H7 (cell line): ENCODE measurements around the gene FOXK1. TPM values are rescaled to one million over a fixed set of nuclear protein-coding genes. Genes with fewer than 3 reads are reported as not detected.
"Not testable (repeated sequence)": the region's sequence is repeated elsewhere in the genome, so short reads cannot be mapped to it uniquely, and the experiment has no call there.

Experiments used
- DNase-seq: peaks from one replicate; pipeline ENCODE4 v3.0.0; 2012
- H3K27me3 ChIP-seq: 2 replicates; pipeline ENCODE4 v1.6.0; 2011; ENCODE audit warnings: mild to moderate bottlenecking, low read length; ENCODE audit not compliant: control insufficient read depth, insufficient read depth
- H3K36me3 ChIP-seq: replicated peaks from 2 replicates; pipeline ENCODE4 v1.5.1; 2011; ENCODE audit warnings: low read length; ENCODE audit not compliant: control insufficient read depth, insufficient read depth
- H3K4me3 ChIP-seq: 2 replicates; pipeline ENCODE4 v1.5.1; 2011; ENCODE audit warnings: low read depth, mild to moderate bottlenecking, control low read depth, low read length, moderate library complexity; ENCODE audit not compliant: insufficient read depth
- total RNA-seq: library from RNA; depleted of rRNA; stranded (reverse); fragments of >200 nt; shearing (Covaris generic); gene quantifications from 2 replicates; pipeline ENCODE4 v1.2.3, GENCODE V29; 2014

The FOXK1 gene
- total RNA-seq, 1 experiment from 2014 or later: 20.4 TPM

DNA sequence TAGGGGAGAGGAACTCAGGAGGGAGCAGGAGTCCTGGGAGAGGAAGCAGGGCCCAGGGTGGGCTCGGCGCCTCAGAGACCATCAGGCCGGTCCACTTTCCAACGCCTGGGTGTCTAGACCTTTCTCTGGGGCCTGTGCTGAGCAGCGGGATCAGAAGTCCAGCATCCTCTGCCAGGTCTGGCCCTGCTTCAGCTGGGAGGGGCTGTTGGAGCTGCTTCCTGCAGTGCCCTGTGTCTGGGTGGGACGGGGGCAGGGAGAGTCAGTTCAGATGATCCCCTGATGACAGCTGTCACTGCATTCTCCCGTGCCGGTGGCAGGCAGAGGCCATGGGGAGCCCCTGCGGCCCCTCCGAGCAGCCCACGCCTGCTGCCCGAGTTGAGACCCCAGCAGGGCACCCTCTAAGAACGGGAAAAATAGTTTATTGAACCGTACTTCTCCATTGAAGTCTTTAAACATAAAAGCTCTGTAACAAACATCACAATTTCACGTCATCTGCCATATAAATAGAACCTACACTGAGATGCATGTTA, 116.7 kb downstream of the FOXK1 start:
- H3K4me3 ChIP-seq: no peak overlapping the region
- no peaks in the 10 kb centered on the region for H3K27me3 ChIP-seq
- H3K36me3 ChIP-seq: no peaks in the 10 kb centered on the region
- DNase-seq: no peak

DNA sequence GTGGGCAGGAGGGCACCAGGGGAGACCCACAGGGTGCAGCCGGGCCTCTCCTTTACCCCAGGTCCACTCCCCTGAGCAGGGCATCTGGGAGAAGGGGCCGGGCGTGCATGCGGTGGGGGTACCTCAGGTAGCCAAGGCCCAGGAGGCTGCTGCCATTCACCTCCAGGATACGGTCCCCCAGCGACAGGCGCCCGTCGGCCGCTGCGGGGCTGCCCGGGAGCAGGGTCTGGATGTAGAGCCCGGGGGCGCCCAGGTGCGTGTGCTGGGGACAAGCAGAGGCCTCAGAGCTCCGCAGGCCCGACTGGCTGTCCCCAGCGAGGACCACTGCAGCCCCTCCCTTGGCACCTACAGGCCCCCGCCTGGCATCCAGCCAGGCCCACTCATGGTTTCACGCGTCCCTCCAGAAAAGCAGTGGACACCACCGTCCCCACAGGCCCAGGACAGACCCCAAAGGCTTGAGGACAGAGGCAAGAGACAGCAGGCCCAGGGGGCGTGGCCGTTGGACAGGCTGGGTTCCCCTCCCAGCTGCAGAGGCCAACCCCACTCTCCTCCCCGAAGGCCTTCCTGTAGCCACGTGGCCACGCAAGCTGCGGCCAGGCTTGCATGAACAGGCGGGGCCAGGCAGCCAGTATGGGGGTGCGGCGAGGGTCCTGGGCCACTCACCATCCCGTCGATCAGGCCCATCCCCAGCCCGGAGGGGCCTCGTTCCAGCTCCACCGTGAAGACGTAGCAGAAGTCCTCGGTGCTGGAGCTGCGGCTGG, 117.6 kb downstream of the FOXK1 start:
- no peak overlapping the region for H3K4me3 ChIP-seq
- peak; percentile 72 for DNase-seq
- H3K36me3 ChIP-seq: no peaks in the 10 kb centered on the region
- no peaks in the 10 kb centered on the region for H3K27me3 ChIP-seq

DNA sequence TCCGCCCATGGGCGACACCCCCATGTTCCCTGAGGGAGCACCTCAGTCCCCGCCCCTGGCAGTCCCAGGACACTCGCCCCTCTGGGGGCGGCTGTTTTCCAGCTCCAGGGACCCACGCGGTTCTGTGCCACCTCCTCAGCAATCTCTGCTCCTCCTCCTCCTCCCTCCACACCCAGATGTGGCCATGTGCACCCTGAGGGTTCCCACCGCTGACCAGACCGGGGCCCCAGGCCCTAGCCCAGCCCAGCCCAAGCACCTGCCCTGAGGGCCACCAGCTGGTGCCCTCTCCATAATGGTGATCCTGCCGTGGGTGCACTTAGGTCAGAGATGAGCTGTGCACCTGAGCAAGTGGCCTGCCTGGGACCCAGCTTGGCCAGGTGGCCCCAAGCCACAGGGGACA, 118.4 kb downstream of the FOXK1 start:
- peak; percentile 58 for DNase-seq
- no peaks in the 10 kb centered on the region for H3K27me3 ChIP-seq
- no peak overlapping the region for H3K4me3 ChIP-seq
- no peaks in the 10 kb centered on the region for H3K36me3 ChIP-seq

DNA sequence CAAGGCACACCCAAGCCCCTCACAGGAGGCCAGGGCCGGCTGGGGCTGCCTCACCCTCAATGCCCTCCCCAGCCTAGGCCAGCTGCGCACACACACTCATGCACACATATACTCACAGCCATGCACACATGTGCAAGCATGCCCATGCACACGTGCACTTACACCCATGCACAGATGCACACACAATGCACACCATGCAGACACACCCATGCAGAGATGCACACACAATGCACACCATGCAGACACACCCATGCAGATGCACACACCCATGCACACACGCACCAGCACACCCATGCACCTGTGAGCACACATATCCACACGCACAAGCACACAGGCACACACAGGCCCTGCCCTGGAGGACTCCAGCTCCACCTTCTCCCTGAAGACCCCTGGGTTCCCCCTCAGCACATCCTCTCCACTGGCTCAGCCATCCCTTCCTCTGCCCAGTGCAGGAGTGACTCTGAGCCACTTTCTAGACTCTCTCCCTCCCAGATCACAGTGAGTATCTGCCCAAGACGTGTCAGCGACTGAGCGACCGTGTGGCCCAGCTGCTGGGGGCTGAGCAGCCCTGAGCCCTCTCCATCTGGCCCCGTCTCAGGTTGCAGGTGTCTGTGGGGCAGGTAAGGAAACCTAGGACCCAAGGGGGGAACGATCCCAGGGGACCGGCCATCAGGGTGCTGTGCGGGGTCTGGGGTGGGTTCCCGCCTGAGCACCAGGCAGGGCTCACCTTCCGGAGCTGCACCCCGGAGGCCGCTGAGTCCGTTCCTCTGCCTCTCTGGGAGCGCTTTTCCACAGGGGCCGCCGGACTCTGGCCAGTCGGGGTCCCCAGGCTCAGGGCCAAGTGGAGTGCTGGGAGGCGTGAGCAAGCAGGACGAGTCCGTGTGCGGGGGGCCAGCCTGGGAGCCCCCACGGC, 119.1 kb downstream of the FOXK1 start:
- Histone ChIP-seq H3K27me3 (no peaks in the 10 kb centered on the region), H3K4me3 (no peak overlapping the region), H3K36me3 (no peaks in the 10 kb centered on the region)
- DNase-seq: peak; percentile 64

DNA sequence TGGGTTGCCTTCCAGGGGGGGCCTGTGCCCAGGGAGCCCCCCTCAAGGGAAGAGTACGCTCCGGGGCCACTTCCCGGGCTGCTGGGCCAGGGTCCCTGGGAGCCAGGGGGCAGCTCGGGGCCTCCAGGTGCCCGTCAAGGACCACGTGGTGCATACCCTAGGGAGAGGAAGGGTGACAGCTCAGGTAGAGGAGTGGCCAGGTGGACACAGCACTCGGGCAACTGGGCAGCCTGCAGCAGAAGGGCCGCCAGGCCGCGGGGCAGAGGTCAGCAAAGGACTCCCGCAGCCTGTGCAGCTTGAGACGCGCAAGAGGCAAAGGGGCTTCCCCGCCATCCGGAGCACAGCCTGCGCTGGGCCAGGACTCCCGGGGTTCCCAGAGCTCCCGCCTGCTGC, 119.7 kb downstream of the FOXK1 start:
- peak; percentile 63 for DNase-seq
- Histone ChIP-seq H3K4me3 (no peak overlapping the region), H3K36me3 (no peaks in the 10 kb centered on the region), H3K27me3 (no peaks in the 10 kb centered on the region)

DNA sequence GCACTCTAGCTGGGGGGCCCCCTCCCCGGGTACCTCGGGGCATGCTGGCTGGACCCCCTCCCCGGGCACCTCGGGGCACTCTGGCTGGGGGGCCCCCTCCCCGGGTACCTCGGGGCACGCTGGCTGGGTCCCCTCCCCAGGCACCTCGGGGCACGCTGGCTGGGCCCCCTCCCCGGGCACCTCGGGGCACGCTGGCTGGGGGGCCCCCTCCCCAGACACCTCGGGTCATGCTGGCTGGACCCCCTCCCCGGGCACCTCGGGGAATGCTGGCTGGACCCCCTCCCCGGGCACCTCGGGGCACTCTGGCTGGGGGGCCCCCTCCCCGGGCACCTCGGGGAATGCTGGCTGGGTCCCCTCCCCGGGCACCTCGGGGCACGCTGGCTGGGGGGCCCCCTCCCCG, 120.5 kb downstream of the FOXK1 start:
- not testable (repeated sequence) for H3K36me3 ChIP-seq, H3K27me3 ChIP-seq, H3K4me3 ChIP-seq, DNase-seq

DNA sequence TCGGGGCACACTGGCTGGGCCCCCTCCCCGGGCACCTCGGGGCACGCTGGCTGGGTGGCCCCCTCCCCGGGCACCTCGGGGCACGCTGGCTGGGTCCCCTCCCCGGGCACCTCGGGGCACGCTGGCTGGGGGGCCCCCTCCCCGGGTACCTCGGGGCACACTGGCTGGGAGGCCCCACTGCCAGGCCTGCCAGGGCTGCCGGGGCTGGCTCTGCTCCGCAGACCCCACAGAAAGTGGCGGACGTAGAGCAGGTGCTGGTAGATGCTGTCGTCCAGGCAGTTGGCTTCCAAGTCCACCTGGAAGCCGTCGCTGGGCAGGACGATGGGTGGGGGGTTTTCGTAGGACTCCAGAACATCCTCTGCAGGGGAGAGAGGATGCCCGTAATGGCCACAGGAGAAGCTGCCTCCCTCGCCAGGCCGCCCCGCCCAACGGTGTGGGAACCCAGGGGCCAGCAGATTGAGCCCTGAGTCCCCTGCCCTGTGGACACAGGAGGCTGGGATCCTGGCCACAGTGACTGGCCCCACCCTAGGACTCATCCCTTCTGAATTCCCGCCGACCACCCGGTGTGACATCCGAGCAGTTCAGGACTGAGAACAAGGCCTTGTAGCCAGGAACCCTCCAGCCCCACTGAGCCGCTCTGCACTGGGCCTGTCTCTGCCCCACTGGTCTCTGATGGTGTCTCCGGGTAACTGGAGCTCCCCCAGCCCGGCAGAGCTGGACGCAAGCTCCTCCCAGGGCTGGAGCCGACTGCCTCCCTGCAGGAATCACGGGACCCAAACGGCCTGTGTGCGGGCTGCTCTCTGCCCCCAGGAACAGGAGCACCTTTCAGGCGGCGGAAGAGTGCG, 121.5 kb downstream of the FOXK1 start:
- Histone ChIP-seq H3K4me3 (no peak overlapping the region), H3K27me3 (peaks cover 4% of the 10 kb centered on the region; the same call in 1 of the 2 replicates), H3K36me3 (no peaks in the 10 kb centered on the region)
- peak; percentile 78 for DNase-seq

DNA sequence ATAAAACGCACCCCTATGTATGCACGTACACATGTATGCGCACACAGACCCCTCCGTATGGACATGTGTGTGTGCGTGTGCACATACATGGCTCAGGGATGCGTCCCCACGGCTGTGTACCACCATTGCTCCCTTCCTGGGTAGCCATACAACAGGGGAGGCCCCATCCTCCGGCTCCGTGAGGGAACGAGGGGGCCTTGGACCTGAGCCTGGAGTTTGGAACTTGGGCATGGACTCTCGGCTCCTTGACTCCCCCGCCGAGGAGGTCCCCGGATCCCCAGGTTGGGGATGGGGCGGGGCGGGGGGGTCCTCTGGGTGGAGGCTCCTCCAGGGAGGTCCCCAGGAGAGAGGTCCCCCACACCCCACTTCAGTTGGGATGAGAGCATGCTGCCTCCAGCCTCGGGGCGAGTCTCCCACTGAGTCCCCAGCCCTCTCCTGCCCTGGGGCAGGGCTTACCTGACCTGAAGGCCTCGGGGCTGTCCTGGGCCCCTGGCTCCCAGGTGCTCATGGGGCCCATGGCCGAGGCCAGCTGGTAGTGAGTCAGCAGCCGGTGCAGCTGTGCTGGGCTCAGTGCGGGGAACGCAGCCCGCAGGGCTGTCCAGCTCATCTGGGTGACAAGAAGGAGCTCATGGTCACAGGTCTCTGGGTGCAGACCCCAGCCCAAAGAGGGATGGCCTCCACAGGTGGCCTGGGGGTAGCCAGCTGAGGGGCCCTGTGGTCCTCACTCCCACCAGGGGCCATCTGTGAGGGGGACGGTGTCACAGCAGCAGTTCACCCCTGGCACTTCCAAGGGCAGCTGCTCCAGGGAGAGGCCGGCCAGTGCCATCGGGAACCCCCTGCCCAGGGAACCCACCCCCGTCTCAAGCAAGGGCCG, 123.3 kb downstream of the FOXK1 start:
- Histone ChIP-seq H3K36me3 (no peaks in the 10 kb centered on the region), H3K27me3 (peaks cover 10% of the 10 kb centered on the region; the same call in 1 of the 2 replicates), H3K4me3 (no peak overlapping the region)
- no peak for DNase-seq

DNA sequence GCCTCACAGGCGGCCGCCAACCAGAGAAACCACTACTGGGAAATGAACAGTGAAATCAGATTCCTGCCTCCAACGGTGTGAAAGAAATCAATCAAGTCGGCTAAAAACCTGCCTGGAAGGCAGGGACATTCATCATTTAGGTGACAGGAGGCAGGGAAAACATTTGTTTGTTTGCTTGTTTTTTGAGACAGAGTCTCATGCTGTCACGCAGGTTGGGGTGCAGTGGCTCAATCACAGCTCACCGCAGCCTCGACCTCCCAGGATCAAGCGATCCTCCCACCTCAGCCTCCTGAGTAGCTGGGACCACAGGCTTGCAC, 123.8 kb downstream of the FOXK1 start:
- no peak for DNase-seq

DNA sequence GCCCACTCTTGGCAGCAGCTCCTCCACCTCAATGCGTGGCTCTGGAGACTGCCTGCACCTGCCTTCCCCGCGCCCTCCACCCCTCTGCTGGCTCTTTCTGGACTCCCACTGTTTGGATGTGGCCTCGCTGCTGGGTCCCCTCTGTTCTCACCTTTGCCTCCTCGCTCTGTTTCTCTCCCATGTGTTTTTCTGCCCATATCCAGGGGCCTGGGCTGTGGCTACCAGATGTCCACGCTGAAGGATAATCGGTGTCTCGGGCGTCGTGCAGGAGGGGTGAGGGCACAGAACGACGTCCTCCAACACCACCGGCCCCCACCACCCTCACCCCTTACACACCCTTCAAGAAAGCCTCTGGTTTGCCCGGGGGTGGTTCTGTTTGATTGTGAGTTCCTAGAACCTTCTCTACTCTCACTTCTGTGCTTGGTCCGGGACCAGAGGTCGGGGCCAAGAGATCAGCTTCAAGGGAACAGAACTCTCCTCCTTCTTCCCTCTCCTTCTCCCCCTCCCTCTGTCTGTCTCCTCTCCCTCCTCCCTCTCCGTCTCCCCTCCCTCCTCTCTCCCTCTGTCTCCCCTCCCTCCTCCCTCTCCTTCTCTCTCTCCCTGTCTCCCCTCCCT, 125.0 kb downstream of the FOXK1 start:
- H3K4me3 ChIP-seq: no peak overlapping the region
- H3K27me3 ChIP-seq: peaks cover 10% of the 10 kb centered on the region; the same call in 1 of the 2 replicates
- no peaks in the 10 kb centered on the region for H3K36me3 ChIP-seq
- no peak for DNase-seq

More for the DNA sequence above, 123.8 kb downstream of the FOXK1 start:
- Histone ChIP-seq H3K27me3 (peaks cover 10% of the 10 kb centered on the region; the same call in 1 of the 2 replicates), H3K4me3 (no peak overlapping the region), H3K36me3 (no peaks in the 10 kb centered on the region)

DNA sequence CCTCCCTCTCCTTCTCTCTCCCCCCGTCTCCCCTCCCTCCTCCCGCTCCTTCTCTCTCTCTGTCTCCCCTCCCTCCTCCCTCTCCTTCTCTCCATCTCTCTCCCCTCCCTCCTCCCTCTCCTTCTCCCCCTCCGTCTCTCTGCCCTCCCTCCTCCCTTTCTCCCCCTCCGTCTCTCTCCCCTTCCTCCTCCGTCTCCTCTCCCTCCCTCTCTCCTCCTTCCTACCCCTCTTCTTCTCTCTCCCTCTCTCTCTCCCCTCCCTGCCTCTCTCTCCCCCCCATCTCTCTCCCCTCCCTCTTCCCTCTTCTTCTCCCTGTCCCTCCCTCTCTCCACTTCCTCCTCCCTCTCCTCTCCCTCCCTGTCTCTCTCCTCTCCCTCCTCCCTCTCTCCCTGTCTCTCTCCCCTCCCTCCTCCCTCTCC, 125.5 kb downstream of the FOXK1 start:
- no peak overlapping the region for H3K4me3 ChIP-seq
- DNase-seq: no peak
- no peaks in the 10 kb centered on the region for H3K36me3 ChIP-seq
- peaks cover 10% of the 10 kb centered on the region; the same call in 1 of the 2 replicates for H3K27me3 ChIP-seq

DNA sequence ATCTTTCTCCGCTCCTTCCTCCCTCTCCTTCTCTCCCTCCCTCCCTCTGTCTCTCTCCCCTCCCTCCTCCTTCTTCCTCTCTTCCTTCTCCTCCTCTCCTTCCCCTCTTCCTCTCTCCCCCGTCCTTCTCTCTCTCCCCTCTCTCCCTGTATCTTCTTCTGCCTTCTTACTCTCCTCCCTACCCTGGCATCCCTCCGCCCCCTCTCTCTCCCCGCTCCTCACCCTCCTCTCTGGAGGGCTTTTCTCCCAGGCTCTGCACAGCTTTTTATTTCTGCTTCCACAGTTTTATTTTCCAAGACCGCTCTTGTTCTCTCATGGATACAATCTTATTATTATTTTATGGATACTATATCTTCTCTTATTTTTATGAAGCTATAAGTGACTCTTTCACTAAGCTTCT, 125.9 kb downstream of the FOXK1 start:
- peak; percentile 78 for DNase-seq
- no peaks in the 10 kb centered on the region for H3K36me3 ChIP-seq
- H3K27me3 ChIP-seq: peaks cover 10% of the 10 kb centered on the region; the same call in 1 of the 2 replicates
- no peak overlapping the region for H3K4me3 ChIP-seq

DNA sequence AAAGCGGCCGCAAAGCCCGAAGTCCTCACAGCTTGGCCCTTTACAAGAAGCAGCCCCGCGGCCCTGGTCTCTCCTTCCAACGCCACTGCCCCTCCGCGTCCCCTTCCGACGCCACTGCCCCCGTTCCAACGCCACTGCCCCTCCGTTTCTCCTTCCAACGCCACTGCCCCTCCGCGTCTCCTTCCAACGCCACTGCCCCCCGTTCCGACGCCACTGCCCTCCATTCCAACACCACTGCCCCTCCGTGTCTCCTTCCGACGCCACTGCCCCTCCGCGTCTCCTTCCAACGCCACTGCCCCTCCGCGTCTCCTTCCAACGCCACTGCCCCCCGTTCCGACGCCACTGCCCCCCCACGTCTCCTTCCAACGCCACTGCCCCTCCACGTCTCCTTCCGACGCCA, 126.5 kb downstream of the FOXK1 start:
- no peaks in the 10 kb centered on the region; the same call in 1 of the 2 replicates for H3K36me3 ChIP-seq
- H3K4me3 ChIP-seq: no peak overlapping the region; the same call in 1 of the 2 replicates
- no peak for DNase-seq
- peaks cover 10% of the 10 kb centered on the region; the same call in 1 of the 2 replicates for H3K27me3 ChIP-seq
